HG03571 (cell line): ENCODE data around the gene LCN9.
"Not testable (repeated sequence)": the region's sequence is repeated elsewhere in the genome, so short reads cannot be mapped to it uniquely, and the experiment has no call there.

Experiments used
- ATAC-seq: cut with Tn5 transposase; IDR thresholded peaks from one replicate; pipeline ENCODE4 v1.9.1; 2021; ENCODE audit not compliant: unreplicated experiment

LCN9 gene

GRCh38 chr9:135644631-135645218 lies 18.4 kb upstream of the LCN9 start:
- ATAC-seq, result no peak

DNA sequence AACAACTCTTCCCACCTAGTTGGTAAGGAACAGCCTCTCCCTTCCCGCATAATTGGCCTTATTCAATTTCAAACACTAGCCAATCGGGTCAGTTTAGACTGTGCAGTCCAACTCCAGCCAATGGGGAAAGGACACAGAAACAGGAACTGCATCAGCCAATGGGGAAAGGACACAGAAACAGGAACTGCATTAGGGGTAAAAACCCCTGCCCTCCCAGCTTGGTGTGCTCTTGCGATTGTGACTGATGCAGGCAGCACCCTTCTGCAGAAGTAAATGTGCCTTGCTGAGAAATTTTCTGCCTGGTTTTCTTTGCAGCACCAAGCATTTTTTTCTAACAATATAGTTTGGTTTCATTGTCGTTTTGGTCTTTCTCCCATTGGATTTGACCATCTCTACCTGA lies 15.2 kb upstream of the LCN9 start:
- no peak for ATAC-seq

DNA sequence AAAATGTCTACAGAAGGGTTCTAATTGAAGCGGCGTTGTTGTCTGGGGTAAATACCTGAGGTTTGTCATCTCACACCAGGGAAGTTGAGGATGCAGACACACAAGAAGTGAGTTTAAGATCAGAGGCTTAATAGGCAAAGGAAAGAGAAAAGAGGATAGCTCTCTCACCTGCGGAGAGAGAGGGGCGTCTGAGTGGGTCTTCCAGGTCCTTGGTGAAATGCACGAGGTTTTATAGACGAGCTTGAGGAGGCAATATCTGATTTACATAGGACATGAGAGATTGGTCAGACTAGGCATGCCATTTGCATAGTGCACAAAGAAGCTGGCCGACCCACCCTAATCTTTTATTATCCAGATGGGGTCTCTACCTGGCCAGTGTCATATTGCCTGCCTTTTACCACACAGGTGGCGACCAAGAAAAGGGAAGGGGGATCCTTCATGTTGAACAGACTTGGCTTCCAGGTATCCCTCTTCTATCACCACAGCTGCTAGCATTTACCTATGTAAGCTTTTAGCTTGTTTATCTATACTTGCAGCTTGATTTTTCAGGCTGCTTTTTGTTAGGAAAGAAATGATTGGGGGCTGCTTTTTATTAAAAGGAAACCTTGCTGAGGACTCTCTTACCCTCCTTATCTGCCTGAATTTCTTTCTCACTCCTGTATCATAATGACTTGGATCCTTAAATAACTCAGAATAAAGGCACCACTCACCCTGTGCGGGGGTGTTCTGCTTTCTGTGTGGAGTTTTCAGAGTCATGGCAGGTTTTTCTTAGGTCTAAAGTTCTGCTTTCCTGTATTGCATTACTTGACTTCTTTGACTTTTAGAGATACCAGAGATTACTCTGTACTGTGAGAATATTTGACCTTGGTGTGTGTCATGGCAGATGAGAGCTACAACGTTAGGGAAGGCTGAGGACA lies 14.4 kb upstream of the LCN9 start:
- ATAC-seq, result no peak

DNA sequence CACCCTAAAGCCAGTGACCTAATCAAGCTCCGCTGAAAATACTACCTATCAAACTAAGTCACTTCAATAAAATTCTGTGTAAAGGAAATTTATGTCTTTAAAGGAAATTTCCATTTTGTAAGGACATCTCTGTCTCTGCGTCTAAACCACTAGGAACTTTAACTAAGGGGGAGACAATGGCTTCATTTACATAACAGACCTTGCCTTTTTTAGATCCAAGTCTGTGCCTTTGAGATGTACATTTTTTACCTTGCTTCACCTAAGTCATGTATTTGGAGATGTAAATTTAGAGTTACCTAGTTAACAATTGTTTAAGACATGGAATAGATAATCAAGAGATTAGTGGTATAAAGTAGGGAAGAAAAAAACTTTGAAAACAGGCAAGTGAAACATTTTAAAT lies 13.6 kb upstream of the LCN9 start:
- ATAC-seq, result no peak

- ATAC-seq, result no peak
Measured at GRCh38 chr9:135650408-135650807, 12.7 kb upstream of the LCN9 start.

DNA sequence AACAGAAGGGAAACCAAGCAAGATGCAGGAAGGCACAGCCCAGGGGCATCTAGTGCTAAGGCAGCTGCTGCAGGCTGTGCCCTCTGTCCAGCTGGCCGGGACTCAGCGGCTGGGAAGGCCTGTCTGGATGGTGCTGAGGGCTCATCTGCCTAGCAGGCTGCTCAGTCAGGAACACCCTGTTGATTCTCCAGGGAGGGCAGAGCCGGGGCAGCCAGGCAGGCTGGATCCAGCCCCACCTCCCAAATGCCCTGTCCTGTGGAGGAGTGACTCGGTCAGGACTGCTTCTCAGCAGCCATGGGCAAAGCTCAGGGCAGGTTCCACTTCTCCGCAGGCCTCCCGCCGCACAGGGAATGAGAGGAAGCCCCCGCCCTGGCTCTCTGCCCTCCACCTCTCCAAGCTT lies 7.8 kb upstream of the LCN9 start:
- ATAC-seq, result no peak

GRCh38 chr9:135657416-135657815 lies 5.7 kb upstream of the LCN9 start:
- no peak for ATAC-seq

- no peak for ATAC-seq
Measured at GRCh38 chr9:135659252-135659651, 3.9 kb upstream of the LCN9 start.

GRCh38 chr9:135660407-135660806 lies 2.7 kb upstream of the LCN9 start:
- ATAC-seq, result no peak

GRCh38 chr9:135661816-135662560 lies 1.1 kb upstream of the LCN9 start:
- no peak for ATAC-seq

- no peak for ATAC-seq
Measured at GRCh38 chr9:135663451-135663770, 302 bp downstream of the LCN9 start.

DNA sequence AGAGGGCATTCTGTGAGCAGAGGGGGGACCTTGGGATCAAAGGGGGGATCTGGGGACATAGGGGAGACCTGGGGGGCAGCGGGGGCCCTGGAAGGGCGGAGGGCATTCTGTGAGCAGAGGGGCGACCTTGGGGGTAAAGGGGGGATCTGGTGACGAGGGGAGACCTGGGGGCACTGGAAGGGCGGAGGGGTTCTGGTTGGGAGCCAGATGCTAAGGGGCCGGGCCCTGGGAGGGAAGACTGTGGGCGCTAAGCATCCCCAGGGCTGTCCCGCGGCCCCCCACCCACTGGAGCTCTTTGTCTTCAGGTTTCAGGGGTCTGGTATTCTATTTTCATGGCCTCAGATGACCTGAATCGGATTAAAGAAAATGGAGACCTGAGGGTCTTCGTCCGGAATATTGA lies 748 bp downstream of the LCN9 start:
- no peak for ATAC-seq

DNA sequence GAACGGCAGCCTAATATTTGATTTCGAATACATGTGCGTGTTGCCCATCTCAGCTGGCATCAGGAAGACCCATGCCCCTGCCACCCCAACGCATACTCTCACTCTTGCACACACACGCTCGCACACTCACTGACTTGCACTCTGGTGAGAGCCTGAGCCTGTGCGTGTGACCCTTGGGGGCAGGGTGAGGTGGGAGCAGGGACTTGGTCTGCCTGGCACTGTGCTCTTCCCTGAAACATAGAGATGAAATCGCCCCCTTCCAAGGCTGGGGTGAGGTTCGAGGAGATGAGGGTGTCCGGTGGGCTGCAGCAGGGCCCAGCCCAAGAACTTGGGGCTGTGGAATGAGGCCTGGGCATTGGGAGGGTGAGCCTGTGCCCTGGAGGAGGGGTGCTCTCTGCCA lies 1.2 kb downstream of the LCN9 start:
- no peak for ATAC-seq

- ATAC-seq, result no peak
Measured at GRCh38 chr9:135664801-135665794, 2.0 kb downstream of the LCN9 start.

GRCh38 chr9:135665795-135666189 lies 2.7 kb downstream of the LCN9 start:
- no peak for ATAC-seq

DNA sequence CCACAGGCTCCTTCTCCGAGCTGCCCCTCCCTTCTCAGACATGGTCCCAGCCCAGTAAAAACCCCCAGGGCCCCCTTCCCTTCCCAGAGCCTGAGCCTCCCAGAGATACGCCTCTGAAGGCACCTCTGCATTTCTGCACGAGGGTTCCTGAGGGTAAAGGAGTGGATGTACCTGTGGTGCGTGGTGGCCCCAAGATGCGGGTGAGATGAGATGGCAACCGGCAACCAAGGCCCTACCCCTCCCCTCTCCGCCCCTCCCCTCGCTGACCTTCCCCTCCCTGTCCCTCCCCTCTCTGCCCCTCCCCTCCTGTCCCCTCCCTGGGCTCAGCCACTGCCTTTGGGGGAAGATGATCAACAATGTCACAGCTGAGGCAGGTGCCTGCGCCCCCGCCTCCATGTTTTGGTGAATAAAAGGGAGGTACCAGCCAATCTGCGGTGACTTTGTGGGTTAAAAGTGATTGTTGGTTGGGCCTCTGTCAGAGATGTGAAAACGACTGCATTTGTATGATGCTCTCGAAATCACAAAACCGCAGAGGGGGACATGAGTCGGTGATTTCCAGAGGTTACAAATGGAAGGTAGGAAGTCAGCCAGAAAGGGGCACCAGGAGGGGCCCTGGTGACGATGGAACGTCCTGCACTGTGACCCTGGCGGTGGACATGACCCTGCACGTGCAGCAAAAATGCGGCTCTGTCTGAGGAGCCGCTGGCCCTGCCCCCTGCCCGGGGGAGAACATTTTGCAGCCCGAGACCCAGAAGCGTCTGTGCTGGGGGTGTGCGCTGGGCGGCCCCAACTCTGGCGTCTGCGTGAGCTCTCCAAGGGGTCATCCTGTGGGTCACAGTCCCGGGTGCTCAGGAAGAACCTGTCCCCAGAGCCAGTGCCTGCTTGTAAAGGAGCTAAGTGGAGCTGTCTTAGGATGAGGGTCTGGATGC lies 3.7 kb downstream of the LCN9 start:
- no peak for ATAC-seq

DNA sequence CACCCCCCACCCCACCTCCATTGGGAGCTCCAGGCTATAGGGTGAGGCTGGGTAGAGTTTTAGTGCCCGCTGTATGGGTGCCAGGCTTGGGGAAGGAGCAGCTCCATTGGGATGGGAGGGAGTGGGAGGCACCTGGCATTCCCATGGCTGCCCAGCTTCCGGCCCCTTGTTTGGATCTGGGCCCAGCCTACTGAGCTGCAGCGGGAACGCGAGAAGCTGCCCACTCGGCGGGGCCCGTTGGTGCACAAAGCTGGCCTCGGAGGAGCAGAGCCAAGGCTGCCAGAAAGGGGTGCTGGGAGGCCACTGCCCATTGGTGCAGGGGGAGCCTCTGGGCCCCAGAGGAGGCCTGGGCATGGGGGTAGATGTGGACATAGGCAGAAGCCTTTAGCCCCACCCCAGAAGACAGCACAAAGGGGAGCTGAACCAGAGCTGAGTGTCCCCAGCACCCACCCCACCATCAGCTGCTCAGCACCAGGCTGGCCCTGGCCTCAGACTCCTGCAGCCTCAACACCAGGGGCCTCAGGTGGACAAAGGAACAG lies 4.4 kb downstream of the LCN9 start:
- ATAC-seq, result no peak

DNA sequence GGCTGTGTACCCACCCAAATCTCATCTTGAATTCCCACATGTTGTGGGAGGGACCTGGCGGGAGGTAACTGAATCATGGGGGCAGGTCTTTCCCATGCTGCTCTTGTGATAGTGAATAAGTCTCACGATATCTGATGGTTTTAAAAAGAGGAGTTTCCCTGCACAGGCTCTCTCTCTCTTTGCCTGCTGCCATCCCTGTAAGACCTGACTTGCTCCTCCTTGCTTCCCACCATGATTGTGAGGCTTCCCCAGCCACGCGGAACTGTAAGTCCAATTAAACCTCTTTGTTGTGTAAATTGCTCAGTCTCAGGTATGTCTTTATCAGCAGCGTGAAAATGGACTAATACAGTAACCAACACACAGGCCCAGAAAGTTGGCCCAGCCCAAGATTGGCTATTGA lies 5.9 kb downstream of the LCN9 start:
- not testable (repeated sequence) for ATAC-seq

DNA sequence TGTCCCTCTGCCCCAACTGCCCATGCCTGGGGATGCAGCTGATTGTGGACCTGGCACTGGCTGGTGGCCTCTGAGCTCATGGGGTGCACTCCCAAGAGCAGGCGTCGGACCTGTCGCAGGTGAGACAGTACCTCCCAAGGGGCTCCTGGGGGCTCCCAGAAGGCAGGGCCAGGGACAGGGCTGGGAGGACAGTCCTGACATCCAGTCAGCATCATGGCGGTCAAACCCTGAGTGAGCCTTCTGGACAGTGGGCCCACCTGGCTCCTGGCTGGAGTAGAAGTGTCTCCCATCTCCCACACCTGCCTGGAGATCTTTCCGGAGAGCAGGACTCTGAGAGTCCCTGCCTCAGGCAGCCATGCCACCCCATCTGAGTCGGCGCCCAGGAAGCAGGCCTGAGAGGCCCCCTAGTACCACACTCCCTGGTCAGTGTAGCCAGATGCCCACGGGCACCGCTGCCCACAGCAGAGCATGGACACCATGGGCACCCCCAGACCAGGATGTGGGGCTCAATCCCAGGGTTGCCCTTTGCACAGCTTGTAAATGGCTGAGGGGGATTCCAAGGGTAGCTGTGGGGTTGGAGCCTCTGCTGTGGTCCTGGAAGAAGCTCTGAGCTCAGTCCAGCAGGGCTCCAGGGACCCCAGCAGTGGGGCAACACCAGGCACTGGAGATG lies 6.6 kb downstream of the LCN9 start:
- ATAC-seq, result no peak
